ENCODE measurements around the gene ATP13A4.
A peak's percentile ranks its signal among the peaks of the same experiment; 100 is the strongest.

The ATP13A4 gene, protein sequence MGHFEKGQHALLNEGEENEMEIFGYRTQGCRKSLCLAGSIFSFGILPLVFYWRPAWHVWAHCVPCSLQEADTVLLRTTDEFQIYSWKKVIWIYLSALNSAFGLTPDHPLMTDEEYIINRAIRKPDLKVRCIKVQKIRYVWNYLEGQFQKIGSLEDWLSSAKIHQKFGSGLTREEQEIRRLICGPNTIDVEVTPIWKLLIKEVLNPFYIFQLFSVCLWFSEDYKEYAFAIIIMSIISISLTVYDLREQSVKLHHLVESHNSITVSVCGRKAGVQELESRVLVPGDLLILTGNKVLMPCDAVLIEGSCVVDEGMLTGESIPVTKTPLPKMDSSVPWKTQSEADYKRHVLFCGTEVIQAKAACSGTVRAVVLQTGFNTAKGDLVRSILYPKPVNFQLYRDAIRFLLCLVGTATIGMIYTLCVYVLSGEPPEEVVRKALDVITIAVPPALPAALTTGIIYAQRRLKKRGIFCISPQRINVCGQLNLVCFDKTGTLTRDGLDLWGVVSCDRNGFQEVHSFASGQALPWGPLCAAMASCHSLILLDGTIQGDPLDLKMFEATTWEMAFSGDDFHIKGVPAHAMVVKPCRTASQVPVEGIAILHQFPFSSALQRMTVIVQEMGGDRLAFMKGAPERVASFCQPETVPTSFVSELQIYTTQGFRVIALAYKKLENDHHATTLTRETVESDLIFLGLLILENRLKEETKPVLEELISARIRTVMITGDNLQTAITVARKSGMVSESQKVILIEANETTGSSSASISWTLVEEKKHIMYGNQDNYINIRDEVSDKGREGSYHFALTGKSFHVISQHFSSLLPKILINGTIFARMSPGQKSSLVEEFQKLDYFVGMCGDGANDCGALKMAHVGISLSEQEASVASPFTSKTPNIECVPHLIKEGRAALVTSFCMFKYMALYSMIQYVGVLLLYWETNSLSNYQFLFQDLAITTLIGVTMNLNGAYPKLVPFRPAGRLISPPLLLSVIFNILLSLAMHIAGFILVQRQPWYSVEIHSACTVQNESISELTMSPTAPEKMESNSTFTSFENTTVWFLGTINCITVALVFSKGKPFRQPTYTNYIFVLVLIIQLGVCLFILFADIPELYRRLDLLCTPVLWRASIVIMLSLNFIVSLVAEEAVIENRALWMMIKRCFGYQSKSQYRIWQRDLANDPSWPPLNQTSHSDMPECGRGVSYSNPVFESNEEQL

DNA sequence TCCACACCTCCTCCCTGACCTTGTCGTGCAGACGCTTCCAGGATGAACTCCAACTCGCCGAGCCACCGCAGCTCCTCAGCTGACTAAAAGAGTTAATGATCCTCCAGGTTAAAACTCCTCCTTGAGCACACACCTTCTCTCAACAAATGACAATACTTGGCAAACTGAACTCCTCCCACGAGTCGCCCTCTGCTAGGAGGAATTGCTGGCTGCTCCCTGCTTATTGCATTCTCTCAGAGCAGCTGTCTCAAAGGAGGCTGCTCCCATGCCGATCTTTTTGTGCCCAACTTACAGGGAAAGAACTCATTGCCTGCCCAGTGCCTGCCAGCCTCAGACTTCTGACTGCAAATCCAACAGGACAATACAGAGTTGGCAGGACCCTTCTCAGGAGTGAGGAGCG, at the start of gene ATP13A4:
TSS of gene ATP13A4 (minus strand) at position 85 of the 400 bp plus-strand sequence. CDS start 96 bp downstream, outside the sequence.
- no peak for DNase-seq

- no peak for DNase-seq
These were observed 44.7 kb upstream of the ATP13A4 start for GRCh38 chr3:193599393-193599792.

DNA sequence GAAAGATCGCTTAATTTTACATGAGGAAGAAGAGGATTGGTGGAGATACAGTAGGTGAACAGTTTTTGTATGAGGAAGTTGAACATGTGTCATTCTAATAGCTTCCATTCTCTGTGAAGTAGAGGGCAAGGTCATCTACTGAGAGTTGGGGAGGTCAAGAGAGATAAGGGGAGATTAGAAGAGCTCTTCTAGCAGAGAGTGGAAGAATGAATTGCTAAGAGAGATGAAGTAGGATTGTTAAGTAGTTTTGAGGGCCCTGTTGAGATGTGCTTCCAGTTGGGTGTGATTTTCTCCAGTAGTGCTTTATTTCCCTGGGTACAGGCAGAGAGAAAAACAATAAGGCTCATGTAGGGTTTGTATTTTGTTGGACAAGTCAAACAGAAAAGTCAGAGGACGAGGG, 43.5 kb upstream of the ATP13A4 start:
- no peak for DNase-seq

DNA sequence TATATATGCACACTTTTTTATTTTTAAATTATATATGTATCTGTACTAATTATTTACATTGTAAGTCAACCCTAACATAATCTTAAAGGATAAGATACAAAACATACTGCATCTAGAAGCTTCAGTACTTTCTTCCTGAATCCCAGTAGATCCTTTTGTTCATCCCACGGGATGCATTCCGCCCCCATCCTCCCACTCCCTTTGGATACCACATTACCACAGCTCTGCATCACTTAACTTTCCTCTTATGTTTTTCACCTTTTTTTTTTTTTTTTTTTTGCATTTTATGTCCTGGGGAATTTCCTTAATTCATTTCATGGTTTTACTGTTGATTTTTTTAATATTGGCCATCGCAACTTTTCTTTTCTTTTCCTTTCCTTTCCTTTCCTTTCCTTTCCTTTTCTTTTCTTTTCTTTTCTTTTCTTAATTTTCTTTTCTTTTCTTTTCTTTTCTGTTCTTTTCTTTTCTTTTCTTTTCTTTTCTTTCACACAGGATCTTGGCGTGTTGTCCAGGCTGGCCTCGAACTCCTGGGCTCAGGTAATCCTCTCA, 41.3 kb upstream of the ATP13A4 start:
- no peak for DNase-seq

GRCh38 chr3:193594946-193595689, 40.4 kb upstream of the ATP13A4 start:
- DNase-seq = no peak

GRCh38 chr3:193593668-193594030, 39.0 kb upstream of the ATP13A4 start:
- no peak for DNase-seq

- peak; percentile 97 for DNase-seq
These were observed 38.4 kb upstream of the ATP13A4 start, which contains the start of gene OPA1 for GRCh38 chr3:193592841-193593667. Gene OPA1 (plus strand): TSS chr3:193593208. CDS start chr3:193593378, 170 bp downstream.

DNA sequence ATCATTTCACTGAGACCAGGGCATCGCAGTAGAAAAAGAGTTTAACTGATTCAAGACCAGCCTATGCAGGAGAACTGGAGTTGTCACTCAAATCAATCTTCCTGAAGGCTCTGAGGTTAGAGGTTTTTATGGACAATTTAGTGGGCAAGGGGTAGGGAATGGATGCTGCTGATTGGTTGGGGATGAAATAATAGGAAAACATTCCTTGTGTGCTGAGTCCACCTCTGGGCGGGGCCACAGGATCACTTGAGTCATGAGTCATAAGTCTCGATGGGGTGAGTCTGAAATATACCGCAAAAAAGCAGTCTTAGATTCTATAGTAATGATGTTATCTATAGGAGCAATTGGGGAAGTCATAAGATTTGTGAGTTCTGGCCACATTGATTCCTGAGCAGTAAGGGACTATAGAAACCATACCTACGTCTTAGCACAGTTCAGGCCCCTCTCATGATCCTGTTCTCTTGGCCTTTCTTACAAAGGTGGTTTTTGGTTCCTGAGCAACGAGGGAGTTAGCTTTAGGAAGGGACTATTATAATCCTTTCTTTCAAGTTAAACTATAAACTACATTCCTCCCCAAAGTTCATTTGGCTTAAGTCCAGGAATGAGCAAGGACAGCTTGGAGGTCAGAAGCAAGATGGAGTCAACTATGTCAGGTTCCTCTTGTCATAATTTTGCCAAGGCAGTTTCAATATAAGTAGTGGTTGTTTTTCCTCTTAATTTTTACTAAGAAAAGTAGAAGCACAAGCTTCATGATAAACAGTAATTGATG, 35.6 kb upstream of the ATP13A4 start:
- no peak for DNase-seq

- no peak for DNase-seq
These were observed 34.9 kb upstream of the ATP13A4 start for GRCh38 chr3:193589616-193590015.

GRCh38 chr3:193589129-193589528, 34.4 kb upstream of the ATP13A4 start:
- no peak for DNase-seq

GRCh38 chr3:193586526-193586925, 31.8 kb upstream of the ATP13A4 start:
- no peak for DNase-seq

GRCh38 chr3:193585530-193585929, 30.8 kb upstream of the ATP13A4 start:
- DNase-seq = no peak

- no peak for DNase-seq
These were observed 19.9 kb upstream of the ATP13A4 start for GRCh38 chr3:193574488-193575070.

DNA sequence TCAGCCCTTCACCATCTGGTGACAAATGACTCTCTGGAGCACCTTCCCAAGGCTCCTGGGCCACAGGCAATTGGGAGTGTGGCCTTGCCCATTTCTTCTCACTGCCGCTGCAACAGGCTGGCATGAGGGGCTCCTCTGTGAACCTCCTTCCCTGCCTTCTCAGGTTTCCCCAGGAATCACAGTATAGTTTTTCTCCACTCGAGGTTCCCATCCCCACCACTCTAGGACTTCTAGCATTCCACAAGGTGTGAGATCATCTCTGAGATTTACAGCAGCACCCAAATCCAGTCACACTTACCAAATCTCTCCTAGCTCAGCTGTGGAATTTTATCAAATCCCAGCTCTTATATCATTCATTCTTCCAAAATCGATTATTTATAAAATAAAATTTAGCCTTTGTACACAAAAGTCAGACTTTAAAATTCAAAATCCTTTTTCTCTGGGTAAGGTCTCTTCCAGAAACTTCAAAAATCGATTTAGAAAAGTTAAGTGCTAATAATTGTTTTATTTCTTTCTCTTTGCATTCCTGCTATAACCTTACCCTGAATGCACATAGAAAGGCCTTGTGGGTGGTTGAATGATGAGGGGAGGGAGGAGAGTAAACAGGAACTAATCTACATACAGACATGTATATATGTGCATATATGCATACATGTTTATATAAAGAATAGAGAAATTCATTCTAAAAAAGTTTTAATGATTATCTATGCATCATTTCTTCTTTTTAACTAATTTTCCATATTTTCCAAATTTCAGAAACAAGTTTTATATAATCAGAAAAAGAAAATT, 18.9 kb upstream of the ATP13A4 start:
- DNase-seq = no peak

DNA sequence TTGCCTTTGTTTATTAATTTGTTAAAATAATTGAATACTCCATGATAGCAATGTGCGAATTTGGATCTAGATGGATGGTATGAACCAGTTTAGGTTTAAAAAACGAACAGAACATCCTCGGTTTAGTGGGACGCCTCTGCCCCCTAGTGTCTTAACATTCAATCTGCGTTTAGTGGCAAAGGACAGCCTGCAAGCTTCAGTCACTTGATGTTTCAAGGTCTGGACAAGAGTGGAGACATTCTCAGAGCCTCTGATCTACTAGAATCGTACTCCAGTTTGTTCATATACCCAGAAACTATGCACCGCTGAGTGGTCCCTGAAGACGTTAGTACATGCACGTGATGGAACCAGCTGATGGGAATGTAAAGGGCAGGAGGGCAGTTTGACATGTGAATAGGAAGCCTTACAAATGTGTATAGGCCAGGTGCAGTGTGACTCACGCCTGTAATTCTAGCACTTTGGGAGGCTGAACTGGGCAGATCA, 17.8 kb upstream of the ATP13A4 start:
- peak; percentile 57 for DNase-seq

- no peak for DNase-seq
These were observed 14.4 kb upstream of the ATP13A4 start for GRCh38 chr3:193569119-193569518.

- no peak for DNase-seq
These were observed 9.3 kb upstream of the ATP13A4 start for GRCh38 chr3:193564012-193564411.

DNA sequence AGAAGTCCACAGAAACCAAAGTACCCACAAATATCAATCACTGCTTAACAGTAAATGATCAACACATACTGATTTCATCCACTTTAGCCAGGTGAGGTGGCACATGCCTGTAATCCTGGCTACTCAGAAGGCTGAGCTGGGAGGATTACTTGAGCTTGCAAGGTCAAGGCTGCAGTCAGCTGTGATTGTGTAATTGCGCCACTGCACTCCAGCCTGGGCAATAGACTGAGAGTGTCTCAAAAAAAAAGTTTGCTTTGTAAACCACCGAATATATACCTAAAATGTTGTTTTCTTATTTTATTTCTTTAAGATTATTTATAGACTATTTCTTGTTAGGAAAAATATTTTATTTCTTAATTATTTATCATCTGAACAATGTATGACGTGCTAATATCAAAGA, 8.7 kb upstream of the ATP13A4 start:
- DNase-seq = no peak

- no peak for DNase-seq
These were observed 6.2 kb upstream of the ATP13A4 start for GRCh38 chr3:193560870-193561269.

Data from NCI-H524 treated with DMSO at 0.1 percent for 48 hours (cell line).